Ishikawa (cell line): ENCODE measurements around the gene ZNF564.

Source experiments
- CEBPB ChIP-seq: IDR thresholded peaks from 2 replicates; pipeline ENCODE4 v1.6.1; 2012
- CREB1 ChIP-seq: IDR thresholded peaks from 2 replicates; pipeline ENCODE4 v1.6.1; 2012; ENCODE audit warnings: low read depth
- EGR1 ChIP-seq: IDR thresholded peaks from 2 replicates; pipeline ENCODE4 v1.6.1; 2012
- EP300 ChIP-seq: IDR thresholded peaks from 2 replicates; pipeline ENCODE4 v1.6.1; 2012; ENCODE audit warnings: borderline replicate concordance
- FOXM1 ChIP-seq: IDR thresholded peaks from 2 replicates; pipeline ENCODE4 v1.6.1; 2012; ENCODE audit warnings: low read depth, borderline replicate concordance
- MAX ChIP-seq: IDR thresholded peaks from 2 replicates; pipeline ENCODE4 v1.6.1; 2012
- NFIC ChIP-seq: IDR thresholded peaks from 2 replicates; pipeline ENCODE4 v1.6.1; 2012
- RAD21 ChIP-seq: IDR thresholded peaks from 2 replicates; pipeline ENCODE4 v1.6.1; 2012; ENCODE audit warnings: low read depth
- REST ChIP-seq: IDR thresholded peaks from 2 replicates; pipeline ENCODE4 v1.6.1; 2012; ENCODE audit warnings: low read depth, mild to moderate bottlenecking
- TAF1 ChIP-seq: IDR thresholded peaks from 2 replicates; pipeline ENCODE4 v1.6.1; 2012; ENCODE audit warnings: low read depth, mild to moderate bottlenecking
- TCF12 ChIP-seq: IDR thresholded peaks from 2 replicates; pipeline ENCODE4 v1.6.1; 2012; ENCODE audit warnings: low read depth
- TEAD4 ChIP-seq: IDR thresholded peaks from 2 replicates; pipeline ENCODE4 v1.6.1; 2012
- USF1 ChIP-seq: IDR thresholded peaks from 2 replicates; pipeline ENCODE4 v1.6.1; 2012
- YY1 ChIP-seq: IDR thresholded peaks from 2 replicates; pipeline ENCODE4 v1.6.1; 2012; ENCODE audit warnings: low read depth
- ZBTB7A ChIP-seq: IDR thresholded peaks from 2 replicates; pipeline ENCODE4 v1.6.1; 2012; ENCODE audit warnings: low read depth

Gene ZNF564

GRCh38 chr19:12495002-12495802 is 56.1 kb downstream of the ZNF564 start:
- TF ChIP-seq MAX (peak; percentile 91), TEAD4 (no peak), CREB1 (0 out of 2 replicates have a peak, but pooled peaks have one; percentile 30), USF1 (peak; percentile 50; the same call in 1 of the 2 replicates), TAF1 (peak; percentile 88), RAD21 (peak; percentile 39; the same call in 1 of the 2 replicates)

GRCh38 chr19:12494260-12494860 is 56.9 kb downstream of the ZNF564 start:
- TF ChIP-seq TCF12 (no peak), ZBTB7A (no peak), TAF1 (no peak), MAX (no peak), CREB1 (no peak), FOXM1 (no peak), USF1 (no peak), EP300 (no peak), YY1 (no peak), RAD21 (no peak), EGR1 (no peak), NFIC (no peak), CEBPB (no peak), REST (no peak), TEAD4 (no peak)

- no peak for TF ChIP-seq CEBPB
- no peak for TF ChIP-seq TEAD4
- TF ChIP-seq TCF12 = no peak
- TF ChIP-seq YY1 = no peak
- no peak for TF ChIP-seq REST
- TF ChIP-seq USF1 = no peak
- TF ChIP-seq MAX = no peak
- TF ChIP-seq NFIC = no peak
- no peak for TF ChIP-seq EP300
- TF ChIP-seq RAD21 = no peak
- TF ChIP-seq EGR1 = no peak
Observed at GRCh38 chr19:12485571-12485970, 65.7 kb downstream of the ZNF564 start.

GRCh38 chr19:12485052-12485416 is 66.2 kb downstream of the ZNF564 start:
- TF ChIP-seq EP300 (no peak), TCF12 (no peak), YY1 (no peak), ZBTB7A (no peak), EGR1 (no peak), USF1 (no peak), MAX (no peak; the same call in 1 of the 2 replicates)
